WI38 (cell line): ENCODE data around the gene TEKT5.
"Not testable (repeated sequence)": the region's sequence is repeated elsewhere in the genome, so short reads cannot be mapped to it uniquely, and the experiment has no call there.

Experiments
- H3K4me3 ChIP-seq: 2 replicates; pipeline ENCODE4 v1.5.1; 2011; ENCODE audit warnings: low read depth, mild to moderate bottlenecking, control low read depth, low read length
- TF ChIP-seq, protein P1 (sequence below): IDR thresholded peaks from 2 replicates; pipeline ENCODE4 v1.5.1; 2012; ENCODE audit warnings: low read depth, mild to moderate bottlenecking, control low read depth, low read length

Gene TEKT5

GRCh38 chr16:10694830-10695229 is at the start of gene TEKT5:
Gene TEKT5 (minus strand): TSS chr16:10694930. CDS start chr16:10694873, 57 bp downstream.
- no peak within 1 kb of the TSS for H3K4me3 ChIP-seq
- TF ChIP-seq, protein P1, sequence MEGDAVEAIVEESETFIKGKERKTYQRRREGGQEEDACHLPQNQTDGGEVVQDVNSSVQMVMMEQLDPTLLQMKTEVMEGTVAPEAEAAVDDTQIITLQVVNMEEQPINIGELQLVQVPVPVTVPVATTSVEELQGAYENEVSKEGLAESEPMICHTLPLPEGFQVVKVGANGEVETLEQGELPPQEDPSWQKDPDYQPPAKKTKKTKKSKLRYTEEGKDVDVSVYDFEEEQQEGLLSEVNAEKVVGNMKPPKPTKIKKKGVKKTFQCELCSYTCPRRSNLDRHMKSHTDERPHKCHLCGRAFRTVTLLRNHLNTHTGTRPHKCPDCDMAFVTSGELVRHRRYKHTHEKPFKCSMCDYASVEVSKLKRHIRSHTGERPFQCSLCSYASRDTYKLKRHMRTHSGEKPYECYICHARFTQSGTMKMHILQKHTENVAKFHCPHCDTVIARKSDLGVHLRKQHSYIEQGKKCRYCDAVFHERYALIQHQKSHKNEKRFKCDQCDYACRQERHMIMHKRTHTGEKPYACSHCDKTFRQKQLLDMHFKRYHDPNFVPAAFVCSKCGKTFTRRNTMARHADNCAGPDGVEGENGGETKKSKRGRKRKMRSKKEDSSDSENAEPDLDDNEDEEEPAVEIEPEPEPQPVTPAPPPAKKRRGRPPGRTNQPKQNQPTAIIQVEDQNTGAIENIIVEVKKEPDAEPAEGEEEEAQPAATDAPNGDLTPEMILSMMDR, result no peak

DNA sequence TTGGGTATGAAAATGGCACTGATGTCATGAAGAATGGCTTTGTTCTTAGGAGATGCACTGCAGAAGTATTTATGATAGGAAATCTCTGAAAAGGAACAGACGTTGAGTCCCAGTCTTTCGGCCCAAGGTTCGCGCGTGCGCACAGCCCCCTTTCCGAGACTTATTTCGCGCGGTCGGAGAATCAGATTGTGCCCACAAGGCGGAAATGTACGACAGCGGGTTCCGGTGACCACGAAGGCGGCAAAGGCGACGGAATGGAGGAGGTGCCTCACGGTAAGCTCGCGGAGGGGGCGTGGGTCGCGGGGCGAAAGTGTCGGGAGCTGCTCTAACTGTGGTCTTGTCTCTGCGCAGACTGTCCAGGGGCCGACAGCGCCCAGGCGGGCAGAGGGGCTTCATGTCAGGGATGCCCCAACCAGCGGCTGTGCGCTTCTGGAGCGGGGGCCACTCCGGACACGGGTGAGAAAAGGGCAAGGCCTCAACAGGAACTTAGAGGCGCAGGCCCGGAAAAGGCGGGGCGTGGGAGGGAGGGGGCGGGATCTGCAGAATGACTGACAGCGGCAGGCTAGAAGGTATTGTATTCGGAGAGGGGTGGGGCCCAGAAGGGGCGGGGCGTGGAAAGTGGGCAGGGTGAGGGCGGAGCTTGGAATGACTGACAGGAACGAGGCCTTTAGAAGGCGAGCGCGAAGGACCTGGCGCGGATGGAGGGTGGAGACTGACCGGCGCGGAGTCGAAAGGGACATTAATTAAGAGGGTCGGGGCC is 49.1 kb upstream of the TEKT5 start, which contains the start of gene NUBP1:
TSS of gene NUBP1 (plus strand) at position 233 of the 760 bp plus-strand sequence. CDS start at position 255, 22 bp downstream.
- TF ChIP-seq, protein P1, result no peak
- peak within 1 kb of the TSS; percentile 70 for H3K4me3 ChIP-seq

DNA sequence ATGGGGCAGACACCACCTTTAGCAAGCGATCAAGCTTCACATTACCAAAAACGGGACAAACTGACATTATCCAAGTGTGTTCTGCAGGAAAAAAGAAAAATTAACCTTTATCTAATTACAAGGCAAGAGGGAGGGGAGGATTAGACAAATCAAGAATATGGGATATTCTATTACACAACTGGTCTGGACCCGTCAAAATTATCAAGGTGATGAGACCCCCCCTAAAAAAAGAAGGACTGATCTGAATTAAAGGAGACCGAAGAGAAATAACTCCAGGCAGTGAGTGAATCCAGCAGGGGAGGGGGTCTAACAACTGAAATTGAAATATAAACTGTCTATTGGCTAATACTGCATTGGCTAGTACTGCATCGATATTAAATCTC is 48.5 kb upstream of the TEKT5 start:
- TF ChIP-seq, protein P1, result no peak

GRCh38 chr16:10741844-10742243 is 47.1 kb upstream of the TEKT5 start:
- TF ChIP-seq, protein P1, result no peak
- H3K4me3 ChIP-seq, result no peak overlapping the region

More for the DNA sequence above, 48.5 kb upstream of the TEKT5 start:
- H3K4me3 ChIP-seq, result peak overlapping the region; percentile 70

DNA sequence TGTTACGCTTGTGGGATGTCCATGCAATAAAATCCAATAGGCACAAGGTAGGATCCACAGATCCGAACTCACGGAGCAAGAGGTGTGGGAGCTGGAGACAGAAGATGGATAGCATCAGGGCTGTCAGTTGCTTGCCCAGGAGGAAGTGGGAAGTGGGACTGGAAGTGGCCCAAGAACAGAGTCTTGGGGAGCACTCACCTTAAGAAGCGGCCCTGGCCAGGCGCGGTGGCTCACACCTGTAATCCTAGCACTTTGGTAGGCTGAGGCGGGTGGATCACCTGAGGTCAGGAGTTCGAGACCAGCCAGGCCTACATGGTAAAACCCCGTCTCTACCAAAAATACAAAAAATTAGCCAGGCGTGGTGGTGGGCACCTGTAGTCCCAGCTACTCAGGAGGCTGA is 46.5 kb upstream of the TEKT5 start:
- H3K4me3 ChIP-seq, result not testable (repeated sequence)

GRCh38 chr16:10740845-10741208 is 46.1 kb upstream of the TEKT5 start:
- TF ChIP-seq, protein P1, result no peak
- H3K4me3 ChIP-seq, result no peak overlapping the region

- no peak overlapping the region for H3K4me3 ChIP-seq
- TF ChIP-seq, protein P1, result no peak
These were observed 45.5 kb upstream of the TEKT5 start for GRCh38 chr16:10740000-10740844.
